DMS53 (cell line): Measurements from ENCODE around the gene CFAP210.
"Not testable (repeated sequence)": the region's sequence is repeated elsewhere in the genome, so short reads cannot be mapped to it uniquely, and the experiment has no call there.

ENCODE experiments used
- DNase-seq: peaks from one replicate; lab custom pipeline; 2025; lab: John Stamatoyannopoulos, UW

The CFAP210 gene

GRCh38 chr2:169620509-169620908 is 73.7 kb downstream of the CFAP210 start:
- no peak for DNase-seq

DNA sequence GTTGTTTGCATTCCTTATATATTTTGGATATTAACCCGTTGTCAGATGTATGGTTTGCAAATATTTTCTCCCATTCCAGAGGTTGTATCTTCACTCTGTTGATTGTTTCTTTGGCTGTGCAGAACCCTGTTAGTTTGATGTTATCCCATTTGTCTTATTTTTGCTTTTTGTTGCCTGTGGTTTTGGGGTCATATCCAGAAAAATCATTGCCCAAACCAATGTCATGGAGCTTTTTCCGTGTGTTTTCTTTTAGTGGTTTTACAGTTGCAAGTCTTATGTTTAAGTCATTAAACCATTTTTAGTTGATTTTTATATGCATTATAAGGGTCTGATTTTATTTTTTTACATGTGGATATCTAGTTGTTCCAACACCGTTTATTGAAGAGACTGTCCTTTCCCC is 74.3 kb downstream of the CFAP210 start:
- no peak for DNase-seq

GRCh38 chr2:169615982-169616381 is 78.2 kb downstream of the CFAP210 start:
- DNase-seq: not testable (repeated sequence)

DNA sequence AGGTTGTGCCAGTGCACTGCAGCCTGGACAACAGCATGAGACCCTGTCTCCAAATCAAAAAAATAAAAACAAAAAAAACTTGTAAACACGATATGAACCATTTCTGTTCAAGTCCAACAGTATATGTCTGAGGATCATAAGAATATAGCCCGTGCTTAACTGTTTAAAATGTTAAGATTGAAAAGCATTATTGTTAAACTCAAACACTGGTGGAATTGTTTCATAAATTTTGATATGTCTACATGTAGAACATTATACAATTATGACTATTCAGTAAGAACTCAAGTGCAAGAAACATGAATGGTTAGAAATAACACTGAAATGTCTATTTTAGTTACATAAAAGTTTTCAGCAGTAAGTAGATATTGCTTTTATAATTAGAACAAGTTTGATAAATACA is 80.3 kb downstream of the CFAP210 start:
- DNase-seq: no peak

GRCh38 chr2:169609264-169609663 is 84.9 kb downstream of the CFAP210 start:
- no peak for DNase-seq

DNA sequence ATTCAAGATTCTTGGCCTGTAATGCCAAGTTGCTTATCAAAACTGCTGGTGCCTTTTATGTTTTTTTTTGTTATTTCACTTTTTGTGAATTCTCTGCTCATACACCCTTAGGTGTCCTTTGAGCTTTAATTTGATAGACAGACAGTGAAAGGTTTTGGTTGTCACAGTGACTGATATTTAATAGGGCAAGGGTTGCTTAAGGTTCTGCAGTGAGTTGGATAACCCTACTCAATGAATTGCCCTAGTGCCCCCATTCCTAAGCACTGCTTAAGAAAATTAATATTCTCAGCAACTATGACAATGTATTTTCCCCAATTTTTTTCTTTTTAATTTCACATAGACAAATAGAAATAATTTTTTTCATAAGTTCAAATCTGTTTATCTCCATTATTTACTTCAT is 94.6 kb downstream of the CFAP210 start:
- DNase-seq: no peak

- DNase-seq: no peak
Observed at GRCh38 chr2:169598982-169599381, 95.2 kb downstream of the CFAP210 start.

DNA sequence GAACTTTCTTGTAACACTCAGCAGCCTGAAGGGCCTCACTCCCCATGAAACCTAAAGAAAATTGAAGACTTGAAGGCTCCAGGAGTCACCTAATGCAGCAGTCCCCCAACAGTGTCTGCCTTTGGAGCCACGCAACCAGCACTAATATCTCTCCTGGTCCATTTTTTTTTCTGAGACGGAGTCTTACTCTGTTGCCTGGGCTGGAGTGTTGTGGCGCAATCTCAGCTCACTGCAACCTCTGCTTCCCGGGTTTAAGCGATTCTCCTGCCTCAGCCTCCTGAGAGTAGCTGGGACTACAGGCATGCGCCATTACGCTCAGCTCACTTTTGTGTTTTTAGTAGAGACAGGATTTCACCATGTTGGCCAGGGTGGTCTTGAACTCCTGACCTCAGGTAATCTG is 97.7 kb downstream of the CFAP210 start:
- not testable (repeated sequence) for DNase-seq
